ENCODE measurements around the gene INTS11. TPM values are rescaled to one million over a fixed set of nuclear protein-coding genes. Genes with fewer than 3 reads are reported as not detected.

Gene INTS11
- total and polyA plus RNA-seq, 10 of the 15 experiments (the other 5 are each of a cell fraction or from before 2014, with no cell fraction given): 2.5 to 117 (median 77.7) TPM

- TF ChIP-seq SRF (IDR thresholded peaks at IDR 0.05; ENCODE audit: low read depth in 2 of 2, low read length in 2 of 2): no peak
- peak; percentile 22 for TF ChIP-seq RELB (IDR thresholded peaks at IDR 0.05; ENCODE audit: low read depth)
- peak; percentile 8 for TF ChIP-seq BCL3 (IDR thresholded peaks at IDR 0.05; ENCODE audit: borderline replicate concordance, insufficient read depth, low read depth, low read length, poor library complexity, severe bottlenecking)
- H2AFZ ChIP-seq (ENCODE audit: control insufficient read depth, low read depth, low read length): no peak overlapping the region
- WGBS (ENCODE audit: insufficient coverage, insufficient replicate concordance, low lambda C conversion rate, missing lambda C conversion rate): 61% methylated on average over 10 of the region's 10 CpGs
- no peaks in the 10 kb centered on the region for H3K79me2 ChIP-seq (ENCODE audit: control insufficient read depth, insufficient read depth, low read length)
- ChIA-PET RAD21 (ENCODE audit: unreplicated experiment) (no interaction called here), POLR2A (no interaction called here), SMC1A (ENCODE audit: uncharacterized antibody, unreplicated experiment) (no interaction called here), CTCF (no interaction called here)
- no peak overlapping the region for H3K9ac ChIP-seq (ENCODE audit: control insufficient read depth, insufficient read depth, low read length)
- DNase-seq (ENCODE audit: low read depth, low spot score) (no peak), ATAC-seq (no peak), FAIRE-seq (no peak)
- no peaks in the 10 kb centered on the region for H4K20me1 ChIP-seq (ENCODE audit: control insufficient read depth, insufficient read depth)
- H3K9me3 ChIP-seq (replicated peaks; ENCODE audit: control insufficient read depth, insufficient read depth, low read length): peaks cover 3% of the 10 kb centered on the region; the same call in 1 of the 3 replicates
- H3K4me3 ChIP-seq: no peak overlapping the region
- H3K27ac ChIP-seq (ENCODE audit: control insufficient read depth, insufficient read depth): no peak overlapping the region
- intact Hi-C loops (cut with micrococcal nuclease; ENCODE audit: unreplicated experiment): no loop called here
- no peaks in the 10 kb centered on the region; the same call in 1 of the 2 replicates for H3K4me1 ChIP-seq (ENCODE audit: control insufficient read depth, insufficient read depth, low read length)
- in situ Hi-C loops (cut with MboI): no loop called here
- BruUV-seq (replicated peaks): no TSS peak
- H3K4me2 ChIP-seq (ENCODE audit: control insufficient read depth, insufficient read depth): no peak overlapping the region
- H3K27me3 ChIP-seq (replicated peaks in 1 of 2; ENCODE audit: control insufficient read depth in 2 of 2, insufficient read depth in 2 of 2, low read length in 1 of 2): no peaks in the 10 kb centered on the region
- peaks cover 0 to 1% of the 10 kb centered on the region in 2 experiments; a peak in 2 of 4 replicates for H3K36me3 ChIP-seq (ENCODE audit: control insufficient read depth in 2 of 2, insufficient read depth in 2 of 2, low read length in 1 of 2)
Measured at GRCh38 chr1:1365875-1366698, 41.6 kb upstream of the INTS11 start.
